OCI-LY1 (cell line): ENCODE measurements around the gene RFC5.

ENCODE experiments used
- H2AFZ ChIP-seq: fragments of 200-600 bp; sonication (generic), shearing (Covaris generic); 2 replicates; pipeline ENCODE4 v1.6.0; 2014; ENCODE audit warnings: antibody characterized with exemption, mild to moderate bottlenecking, low read length
- H3F3A ChIP-seq: fragments of 200-600 bp; sonication (generic), shearing (Covaris generic); 2 replicates; pipeline ENCODE4 v1.6.0; 2014; ENCODE audit warnings: mild to moderate bottlenecking, antibody characterized with exemption, low read length, moderate library complexity; ENCODE audit not compliant: insufficient read depth
- H3K27ac ChIP-seq: fragments of 200-600 bp; sonication (generic); 2 replicates; pipeline ENCODE4 v1.5.1; 2014; ENCODE audit warnings: low read length, mixed run types, mild to moderate bottlenecking, low read depth; ENCODE audit not compliant: poor library complexity, severe bottlenecking
- H3K27me3 ChIP-seq: fragments of 200-600 bp; sonication (generic); 2 replicates; pipeline ENCODE4 v1.6.0; 2014; ENCODE audit warnings: antibody characterized with exemption, mild to moderate bottlenecking, low read length, moderate library complexity; ENCODE audit not compliant: insufficient read depth
- H3K36me3 ChIP-seq: fragments of 200-600 bp; sonication (generic); 2 replicates; pipeline ENCODE4 v1.6.1; 2014; ENCODE audit warnings: mild to moderate bottlenecking, antibody characterized with exemption, low read length, moderate library complexity, mixed read lengths; ENCODE audit not compliant: insufficient read depth
- H3K4me1 ChIP-seq: fragments of 200-600 bp; sonication (generic); 2 replicates; pipeline ENCODE4 v1.5.1; 2014; ENCODE audit warnings: mild to moderate bottlenecking, low read length, moderate library complexity; ENCODE audit not compliant: insufficient read depth, severe bottlenecking
- H3K4me2 ChIP-seq: fragments of 200-600 bp; sonication (generic), shearing (Covaris generic); 2 replicates; pipeline ENCODE4 v1.6.1; 2014; ENCODE audit warnings: low read length
- H3K4me3 ChIP-seq: fragments of 200-600 bp; sonication (generic); 2 replicates; pipeline ENCODE4 v1.5.1; 2014; ENCODE audit warnings: low read length, low read depth, mild to moderate bottlenecking, mixed read lengths; ENCODE audit not compliant: poor library complexity, severe bottlenecking
- H3K79me2 ChIP-seq: fragments of 200-600 bp; shearing (Covaris generic); 2 replicates; pipeline ENCODE4 v1.6.1; 2016; ENCODE audit warnings: mixed run types, low read length, mixed read lengths; ENCODE audit not compliant: insufficient read depth
- H3K9ac ChIP-seq: fragments of 200-600 bp; sonication (generic), shearing (Covaris generic); 2 replicates; pipeline ENCODE4 v1.6.1; 2014; ENCODE audit warnings: mild to moderate bottlenecking, low read length, mixed read lengths
- H3K9me2 ChIP-seq: fragments of 200-600 bp; sonication (generic), shearing (Covaris generic); 2 replicates; pipeline ENCODE4 v1.6.1; 2014; ENCODE audit warnings: low read depth, mild to moderate bottlenecking, low read length, mixed read lengths
- H3K9me3 ChIP-seq: fragments of 200-600 bp; shearing (Covaris generic); 2 replicates; pipeline ENCODE4 v1.6.1; 2014; ENCODE audit warnings: low read length, mixed read lengths
- H4K20me1 ChIP-seq: fragments of 200-600 bp; sonication (generic), shearing (Covaris generic); 2 replicates; pipeline ENCODE4 v1.6.0; 2016; ENCODE audit warnings: mild to moderate bottlenecking, low read length; ENCODE audit not compliant: insufficient read depth
- EZH2 ChIP-seq: fragments of 200-600 bp; sonication (generic), shearing (Covaris generic); IDR thresholded peaks from 2 replicates; pipeline ENCODE4 v1.8.0; 2017; ENCODE audit warnings: borderline replicate concordance, mixed run types, mild to moderate bottlenecking, antibody characterized with exemption, low read length, moderate library complexity, mixed read lengths
- TF ChIP-seq, protein P1 (sequence below): fragments of 200-600 bp; sonication (generic), shearing (Covaris generic); IDR thresholded peaks from 2 replicates; pipeline ENCODE4 v1.5.1; 2017; ENCODE audit warnings: mild to moderate bottlenecking, antibody characterized with exemption, low read length, moderate library complexity, mixed read lengths

The RFC5 gene

DNA sequence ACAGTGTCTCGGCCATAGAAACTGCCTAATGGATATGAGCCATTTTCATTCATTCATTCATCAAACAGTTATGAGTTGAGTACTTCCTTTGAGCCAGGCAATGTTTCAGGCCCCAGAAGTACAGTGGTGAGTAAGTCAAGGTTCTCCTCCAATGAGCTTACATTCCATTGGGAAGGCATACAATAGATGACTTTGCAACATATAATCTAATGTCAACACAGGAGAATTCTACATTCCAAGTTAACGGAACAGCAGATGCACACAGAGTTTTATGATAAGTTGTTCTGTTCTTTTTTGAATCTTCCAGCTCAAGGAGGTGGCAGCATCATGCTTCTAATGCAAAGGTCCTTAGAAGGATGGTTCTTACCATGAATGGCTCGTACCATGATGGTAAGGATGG, 3.2 kb upstream of the RFC5 start:
- Histone ChIP-seq H3K36me3 (no peaks in the 10 kb centered on the region; the same call in 1 of the 2 replicates), H3K27ac (no peak overlapping the region), H3K4me1 (peaks cover 18% of the 10 kb centered on the region), H3K4me3 (no peak overlapping the region), H3K4me2 (no peak overlapping the region), H3F3A (no peaks in the 10 kb centered on the region), H2AFZ (no peak overlapping the region), H3K79me2 (peaks cover 10% of the 10 kb centered on the region; the same call in 1 of the 2 replicates), H3K9ac (no peak overlapping the region), H3K27me3 (no peaks in the 10 kb centered on the region), H3K9me3 (no peaks in the 10 kb centered on the region), H3K9me2 (no peaks in the 10 kb centered on the region), H4K20me1 (no peaks in the 10 kb centered on the region)
- no peak for TF ChIP-seq EZH2
- TF ChIP-seq, protein P1, sequence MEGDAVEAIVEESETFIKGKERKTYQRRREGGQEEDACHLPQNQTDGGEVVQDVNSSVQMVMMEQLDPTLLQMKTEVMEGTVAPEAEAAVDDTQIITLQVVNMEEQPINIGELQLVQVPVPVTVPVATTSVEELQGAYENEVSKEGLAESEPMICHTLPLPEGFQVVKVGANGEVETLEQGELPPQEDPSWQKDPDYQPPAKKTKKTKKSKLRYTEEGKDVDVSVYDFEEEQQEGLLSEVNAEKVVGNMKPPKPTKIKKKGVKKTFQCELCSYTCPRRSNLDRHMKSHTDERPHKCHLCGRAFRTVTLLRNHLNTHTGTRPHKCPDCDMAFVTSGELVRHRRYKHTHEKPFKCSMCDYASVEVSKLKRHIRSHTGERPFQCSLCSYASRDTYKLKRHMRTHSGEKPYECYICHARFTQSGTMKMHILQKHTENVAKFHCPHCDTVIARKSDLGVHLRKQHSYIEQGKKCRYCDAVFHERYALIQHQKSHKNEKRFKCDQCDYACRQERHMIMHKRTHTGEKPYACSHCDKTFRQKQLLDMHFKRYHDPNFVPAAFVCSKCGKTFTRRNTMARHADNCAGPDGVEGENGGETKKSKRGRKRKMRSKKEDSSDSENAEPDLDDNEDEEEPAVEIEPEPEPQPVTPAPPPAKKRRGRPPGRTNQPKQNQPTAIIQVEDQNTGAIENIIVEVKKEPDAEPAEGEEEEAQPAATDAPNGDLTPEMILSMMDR, result no peak

DNA sequence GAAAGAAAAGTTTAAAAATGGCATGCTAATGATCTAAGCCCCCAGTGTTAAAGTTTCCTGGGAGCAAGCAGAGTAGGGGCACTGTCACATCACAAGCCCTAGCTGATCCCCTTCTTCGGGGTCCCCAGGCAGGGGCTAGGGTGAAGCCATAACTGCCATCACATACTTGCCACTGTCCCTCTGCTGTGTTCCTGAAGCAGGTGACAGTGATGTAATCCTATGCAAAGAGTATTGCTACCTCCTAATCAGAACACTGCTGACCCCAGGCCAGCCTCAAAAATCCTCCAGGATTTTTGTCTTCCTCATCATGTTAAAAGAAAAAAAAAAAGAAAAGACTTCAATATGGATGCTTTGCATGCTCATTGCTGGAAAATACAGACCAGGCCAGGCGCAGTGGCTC, 1.2 kb upstream of the RFC5 start:
- Histone ChIP-seq H2AFZ (no peak overlapping the region), H3K36me3 (peaks cover 19% of the 10 kb centered on the region), H3K9me3 (no peaks in the 10 kb centered on the region), H3K27me3 (no peaks in the 10 kb centered on the region), H3K4me2 (no peak overlapping the region), H3K79me2 (peaks cover 10% of the 10 kb centered on the region; the same call in 1 of the 2 replicates), H4K20me1 (no peaks in the 10 kb centered on the region), H3F3A (no peaks in the 10 kb centered on the region), H3K9ac (no peak overlapping the region), H3K27ac (no peak overlapping the region), H3K4me1 (peaks cover 19% of the 10 kb centered on the region), H3K9me2 (no peaks in the 10 kb centered on the region), H3K4me3 (no peak overlapping the region)
- no peak for TF ChIP-seq EZH2
- TF ChIP-seq, protein P1, result no peak

DNA sequence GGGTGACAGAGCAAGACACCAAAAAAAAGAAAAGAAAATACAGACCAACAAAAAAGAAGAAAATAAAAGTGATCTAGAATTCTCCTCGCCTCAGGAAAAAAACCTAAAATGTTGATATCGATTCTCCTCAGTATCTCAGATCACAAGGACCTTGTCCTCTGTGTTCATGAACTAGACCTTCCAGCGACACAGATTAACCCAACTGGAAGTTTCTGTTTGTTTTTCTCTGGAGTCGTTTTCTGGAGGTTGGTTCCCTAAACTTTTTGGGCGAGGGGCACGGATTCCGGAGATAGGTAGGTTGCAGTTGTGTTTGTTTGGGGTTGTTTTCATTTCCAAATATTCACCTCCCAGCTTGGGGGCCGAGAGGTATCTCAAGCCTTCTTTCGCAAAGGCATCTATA, 559 bp upstream of the RFC5 start:
- peaks cover 10% of the 10 kb centered on the region; the same call in 1 of the 2 replicates for H3K79me2 ChIP-seq
- no peak overlapping the region for H2AFZ ChIP-seq
- peak overlapping the region; percentile 36 for H3K4me2 ChIP-seq
- H3K36me3 ChIP-seq, result peaks cover 26% of the 10 kb centered on the region
- H3K4me1 ChIP-seq, result peaks cover 19% of the 10 kb centered on the region
- peak overlapping the region; percentile 76 for H3K4me3 ChIP-seq
- H3K27me3 ChIP-seq, result no peaks in the 10 kb centered on the region
- no peaks in the 10 kb centered on the region for H4K20me1 ChIP-seq
- no peaks in the 10 kb centered on the region for H3F3A ChIP-seq
- H3K9ac ChIP-seq, result no peak overlapping the region
- H3K9me3 ChIP-seq, result no peaks in the 10 kb centered on the region
- H3K27ac ChIP-seq, result no peak overlapping the region
- no peaks in the 10 kb centered on the region for H3K9me2 ChIP-seq
- TF ChIP-seq, protein P1, result no peak
- TF ChIP-seq EZH2, result no peak
